B cell (primary cell): ENCODE measurements around the gene NYAP1. TPM values are rescaled to one million over a fixed set of nuclear protein-coding genes. Genes with fewer than 3 reads are reported as not detected.

Source experiments
- ATAC-seq: fragments of 200-7000 bp; cut with Tn5 transposase; one replicate; pipeline ENCODE4 v1.10.0; 2021; ENCODE audit warnings: low read depth, mild to moderate bottlenecking, moderate number of reproducible peaks, moderate library complexity
- CTCF ChIA-PET: fragments of 350-600 bp; sonication (Branson Sonifier 250); formaldehyde crosslinking; loops from one replicate; lab custom pipeline; 2021; ENCODE audit warnings: antibody characterized with exemption, inconsistent platforms; lab: Charles Lee
- POLR2A ChIA-PET: fragments of 350-600 bp; sonication (Branson Sonifier 250); formaldehyde crosslinking; loops from one replicate; lab custom pipeline; 2021; ENCODE audit warnings: antibody characterized with exemption; lab: Charles Lee
- DNase-seq: peaks from one replicate; pipeline ENCODE4 v3.0.0; 2013
- H2AFZ ChIP-seq: 2 replicates; pipeline ENCODE4 v1.6.1; 2012; ENCODE audit warnings: mild to moderate bottlenecking, low read depth, low read length; ENCODE audit not compliant: insufficient read depth, poor library complexity, severe bottlenecking
- H3K27ac ChIP-seq, 2 donors: 1 replicate in 1 of 2; 2 replicates in 1 of 2; pipeline ENCODE4 v1.5.1; 2012 to 2013; ENCODE audit warnings: low read length in 2 of 2, mild to moderate bottlenecking in 2 of 2, moderate library complexity in 1 of 2
- H3K27me3 ChIP-seq, 4 experiments: fragments of 200-600 bp in 1 of 4; sonication (generic) in 1 of 4; replicated peaks in 1 of 4; 1 replicate in 2 of 4; 2 replicates in 2 of 4; pipeline versions ENCODE4 v1.6.1 to v1.7.0; 2013 to 2016; ENCODE audit warnings: low read length in 3 of 4, mild to moderate bottlenecking in 2 of 4, mixed read lengths in 1 of 4, moderate library complexity in 1 of 4; ENCODE audit not compliant: insufficient read depth in 4 of 4, control insufficient read depth in 3 of 4; ENCODE audit errors: control extremely low read depth in 1 of 4
- H3K36me3 ChIP-seq, 2 experiments: replicated peaks in 1 of 2; 1 replicate in 1 of 2; 2 replicates in 1 of 2; pipeline versions ENCODE4 v1.6.1 to v1.7.1; 2013; ENCODE audit warnings: low read length in 1 of 2; ENCODE audit not compliant: insufficient read depth in 2 of 2, control insufficient read depth in 1 of 2; ENCODE audit errors: control extremely low read depth in 1 of 2, extremely low read depth in 1 of 2
- H3K4me1 ChIP-seq, 2 donors: fragments of 200-600 bp in 1 of 2; sonication (generic) in 1 of 2; 1 replicate in 1 of 2; 2 replicates in 1 of 2; pipeline versions ENCODE4 v1.5.1 to v1.6.1; 2013 to 2017; ENCODE audit warnings: low read length in 2 of 2; ENCODE audit not compliant: control insufficient read depth in 2 of 2, insufficient read depth in 2 of 2
- H3K4me2 ChIP-seq: replicated peaks from 2 replicates; pipeline ENCODE3; 2012; ENCODE audit warnings: mild to moderate bottlenecking, low read depth, low read length; ENCODE audit not compliant: poor library complexity, severe bottlenecking
- H3K4me3 ChIP-seq, 5 experiments: fragments of 200-600 bp in 1 of 5; sonication (generic) in 1 of 5; 1 replicate in 3 of 5; 2 replicates in 2 of 5; pipeline versions ENCODE4 v1.5.1 to v1.7.0; 2011 to 2016; ENCODE audit warnings: low read length in 4 of 5, mild to moderate bottlenecking in 4 of 5, low read depth in 2 of 5, control low read depth in 1 of 5, moderate library complexity in 1 of 5; ENCODE audit not compliant: insufficient read depth in 1 of 5; ENCODE audit errors: control extremely low read depth in 1 of 5, extremely low read depth in 1 of 5
- H3K79me2 ChIP-seq: fragments of 200-600 bp; sonication (generic); one replicate; pipeline ENCODE4 v1.6.0; 2016; ENCODE audit warnings: low read length; ENCODE audit not compliant: control insufficient read depth, insufficient read depth
- H3K9ac ChIP-seq: fragments of 200-600 bp; sonication (generic); 2 replicates; pipeline ENCODE4 v1.6.1; 2017; ENCODE audit warnings: mild to moderate bottlenecking, low read length, moderate library complexity
- H3K9me3 ChIP-seq, 3 donors: one replicate each; pipeline versions ENCODE4 v1.6.1 to v1.7.1; 2013; ENCODE audit warnings: low read length in 2 of 3; ENCODE audit not compliant: control insufficient read depth in 2 of 3, insufficient read depth in 1 of 3; ENCODE audit errors: control extremely low read depth in 1 of 3
- H4K20me1 ChIP-seq: 2 replicates; pipeline ENCODE4 v1.6.0; 2012; ENCODE audit warnings: mild to moderate bottlenecking, low read length; ENCODE audit not compliant: insufficient read depth, control insufficient read depth, poor library complexity, severe bottlenecking
- H3K27ac Mint-ChIP-seq: one replicate; pipeline ENCODE4 v1.8.0; 2021; ENCODE audit warnings: mixed read lengths
- H3K27me3 Mint-ChIP-seq: one replicate; pipeline ENCODE4 v1.8.0; 2021; ENCODE audit warnings: mixed read lengths
- H3K4me1 Mint-ChIP-seq: one replicate; pipeline ENCODE4 v1.8.0; 2021; ENCODE audit warnings: mixed read lengths
- H3K4me3 Mint-ChIP-seq: one replicate; pipeline ENCODE4 v1.8.0; 2021; ENCODE audit warnings: mixed read lengths
- H3K9me3 Mint-ChIP-seq: one replicate; pipeline ENCODE4 v1.8.0; 2022; ENCODE audit warnings: mixed read lengths; ENCODE audit not compliant: insufficient read depth
- CTCF ChIP-seq: fragments of 200-600 bp; IDR thresholded peaks from one replicate; pipeline ENCODE4 v1.8.0; 2022; ENCODE audit warnings: antibody characterized with exemption, mild to moderate bottlenecking
- EZH2 ChIP-seq: IDR thresholded peaks from 2 replicates; pipeline ENCODE4 v1.6.1; 2012; ENCODE audit warnings: borderline replicate concordance, low read depth, mild to moderate bottlenecking, moderate library complexity, low read length; ENCODE audit not compliant: insufficient read depth, poor library complexity, severe bottlenecking
- whole genome bisulfite sequencing: methylation state at CpG from one replicate; pipeline ENCODE4 v1.1.5; 2013; ENCODE audit warnings: missing lambda C conversion rate; ENCODE audit not compliant: insufficient coverage; 5-methylcytosine and 5-hydroxymethylcytosine counted together
- intact Hi-C: fragments of 100-400 bp; cut with micrococcal nuclease; formaldehyde crosslinking; loops from one replicate; pipeline ENCODE4 v1.10.0; 2022
- polyA plus RNA-seq: library from polyadenylated mRNA; depleted of rRNA; stranded (reverse); fragments of >200 nt; gene quantifications from 2 replicates; pipeline ENCODE4 v1.2.3, GENCODE V29; 2012
- total RNA-seq, 2 donors: library from RNA; stranded (reverse); fragments of 120-200 nt in 1 of 2; gene quantifications; 1 replicate in 1 of 2; 2 replicates in 1 of 2; pipeline versions ENCODE4 v1.2.3 to v1.2.4, GENCODE V29; 2013 to 2022

The NYAP1 gene
- total and polyA plus RNA-seq, 2 donors (not counting 1 experiment from before 2014, with no cell fraction given): 0.06 TPM; not detected in 1

GRCh38 chr7:100467638-100468373, 15.9 kb upstream of the NYAP1 start:
- peaks cover 9% of the 10 kb centered on the region for H3K4me1 Mint-ChIP-seq
- H3K27me3 ChIP-seq: no peaks in the 10 kb centered on the region
- 91% methylated on average over 13 of the region's 22 CpGs for WGBS
- POLR2A ChIA-PET: interaction anchor here (0.6 kb wide), 1 partner anchor 65 kb away, joined by 3 read pairs; no protein-coding TSS in a partner anchor
- H3K9ac ChIP-seq: no peak overlapping the region
- no peaks in the 10 kb centered on the region for H3K9me3 ChIP-seq
- H3K4me2 ChIP-seq: no peak overlapping the region
- TF ChIP-seq EZH2 (no peak), CTCF (no peak)
- peaks cover 4 to 7% of the 10 kb centered on the region in 2 donors for H3K4me1 ChIP-seq
- no peak overlapping the region for H3K4me3 ChIP-seq
- H3K27me3 Mint-ChIP-seq: no peaks in the 10 kb centered on the region
- H3K27ac ChIP-seq: no peak overlapping the region
- no peak overlapping the region for H3K4me3 Mint-ChIP-seq
- intact Hi-C loops: no loop called here
- CTCF ChIA-PET: interaction anchor here (1.0 to 4.3 kb wide), 7 partner anchors 14 to 385 kb away, joined by 3 to 80 read pairs (median 6); partner anchors contain the start of genes NYAP1, SLC12A9 and TSC22D4
- peaks cover 25% of the 10 kb centered on the region for H3K79me2 ChIP-seq
- peaks cover 3 to 41% of the 10 kb centered on the region in 2 experiments for H3K36me3 ChIP-seq
- DNase-seq (no peak), ATAC-seq (no peak)
- H2AFZ ChIP-seq: no peak overlapping the region
- no peak overlapping the region for H3K27ac Mint-ChIP-seq
- H4K20me1 ChIP-seq: peaks cover 45% of the 10 kb centered on the region
- H3K9me3 Mint-ChIP-seq: no peaks in the 10 kb centered on the region
